SIG-M5 treated with dmso at 0.1 percent for 504 hours (cell line): ENCODE data around the gene MAGEA2.
"Not testable (repeated sequence)": the region's sequence is repeated elsewhere in the genome, so short reads cannot be mapped to it uniquely, and the experiment has no call there.

Experiments used
- DNase-seq: peaks from one replicate; lab custom pipeline; 2025; ENCODE audit not compliant: unreplicated experiment; lab: John Stamatoyannopoulos, UW

The MAGEA2 gene

DNA sequence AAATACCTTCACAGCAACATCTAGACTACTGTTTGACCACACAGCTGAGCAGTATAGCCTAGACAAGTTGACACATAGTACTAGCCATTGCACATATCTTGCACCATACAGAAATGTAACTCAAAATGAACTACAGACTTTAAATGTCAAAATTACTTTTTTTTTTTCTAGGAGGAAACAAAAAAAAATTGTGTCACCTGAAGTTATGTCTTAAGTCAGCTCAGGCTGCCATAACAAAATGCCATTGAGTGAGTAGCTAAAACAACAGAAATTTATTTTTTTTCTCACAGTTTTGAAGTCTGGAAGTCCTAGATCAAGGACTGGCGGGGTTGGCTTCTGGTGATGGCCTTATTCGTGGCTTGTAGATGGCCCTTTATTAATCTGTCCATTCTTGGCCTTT is 44.5 kb downstream of the MAGEA2 start, which contains the start of gene CSAG2:
Gene CSAG2 (minus strand): TSS at position 101 of the 400 bp plus-strand sequence. CDS start 161 bp downstream, outside the sequence.
- not testable (repeated sequence) for DNase-seq

DNA sequence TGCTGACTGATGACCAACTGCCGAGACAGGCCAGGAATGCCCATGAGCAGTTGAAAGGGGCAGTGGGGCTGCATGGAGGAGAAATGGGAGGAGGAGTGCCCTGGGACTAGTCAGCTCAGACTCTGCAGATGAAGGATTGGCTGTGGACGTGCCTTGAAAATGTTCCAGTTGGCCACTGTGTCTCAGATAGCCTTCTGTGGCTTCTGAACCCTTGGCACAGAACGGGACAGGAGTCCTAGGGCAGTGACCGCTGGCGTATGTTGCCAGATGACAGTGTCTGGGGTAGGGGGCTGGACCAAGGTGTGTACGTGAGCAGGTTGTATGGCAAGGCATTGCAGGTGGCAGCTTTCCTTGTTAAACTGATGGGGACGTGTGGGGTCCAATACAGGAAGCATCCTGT is 47.1 kb downstream of the MAGEA2 start:
- not testable (repeated sequence) for DNase-seq

DNA sequence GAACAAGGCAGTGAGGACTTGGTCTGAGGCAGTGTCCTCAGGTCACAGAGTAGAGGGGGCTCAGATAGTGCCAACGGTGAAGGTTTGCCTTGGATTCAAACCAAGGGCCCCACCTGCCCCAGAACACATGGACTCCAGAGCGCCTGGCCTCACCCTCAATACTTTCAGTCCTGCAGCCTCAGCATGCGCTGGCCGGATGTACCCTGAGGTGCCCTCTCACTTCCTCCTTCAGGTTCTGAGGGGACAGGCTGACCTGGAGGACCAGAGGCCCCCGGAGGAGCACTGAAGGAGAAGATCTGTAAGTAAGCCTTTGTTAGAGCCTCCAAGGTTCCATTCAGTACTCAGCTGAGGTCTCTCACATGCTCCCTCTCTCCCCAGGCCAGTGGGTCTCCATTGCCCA is 53.3 kb downstream of the MAGEA2 start:
- not testable (repeated sequence) for DNase-seq
